SU-DHL-6 (cell line): ENCODE results near the gene ACAP3.

Source experiments
- EZH2phosphoT487 ChIP-seq: fragments of 200-600 bp; sonication (generic), shearing (Covaris generic); conservative IDR thresholded peaks from 2 replicates; pipeline ENCODE4 v1.6.1; 2018; ENCODE audit warnings: mild to moderate bottlenecking, antibody characterized with exemption, low read length, moderate library complexity, mixed read lengths
- TF ChIP-seq, protein P1 (sequence below): fragments of 200-600 bp; sonication (generic); IDR thresholded peaks from one replicate; pipeline ENCODE4 v1.5.1; 2017; ENCODE audit warnings: antibody characterized with exemption, mild to moderate bottlenecking, low read length, moderate library complexity; ENCODE audit not compliant: insufficient read depth, poor library complexity, severe bottlenecking

DNA sequence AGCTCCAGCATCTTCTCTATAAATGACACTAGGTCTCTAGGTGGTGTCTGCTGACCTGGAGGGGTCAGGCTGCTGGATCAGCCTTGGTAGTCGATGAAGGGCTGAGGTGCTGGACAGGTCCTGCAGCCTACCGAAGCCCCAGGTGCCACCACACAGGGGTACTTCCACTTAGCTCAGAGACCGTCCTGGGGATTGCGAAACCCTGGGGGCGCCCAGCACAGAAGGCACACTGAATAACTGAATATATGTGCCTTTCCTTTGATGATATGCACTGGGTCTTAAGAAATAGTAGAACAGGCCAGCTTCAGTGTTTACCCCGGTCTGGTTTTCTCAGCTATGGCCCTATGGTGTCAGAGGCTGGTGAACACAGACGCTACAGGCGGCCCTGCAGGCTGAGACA is 45.0 kb downstream of the ACAP3 start:
- TF ChIP-seq, protein P1, sequence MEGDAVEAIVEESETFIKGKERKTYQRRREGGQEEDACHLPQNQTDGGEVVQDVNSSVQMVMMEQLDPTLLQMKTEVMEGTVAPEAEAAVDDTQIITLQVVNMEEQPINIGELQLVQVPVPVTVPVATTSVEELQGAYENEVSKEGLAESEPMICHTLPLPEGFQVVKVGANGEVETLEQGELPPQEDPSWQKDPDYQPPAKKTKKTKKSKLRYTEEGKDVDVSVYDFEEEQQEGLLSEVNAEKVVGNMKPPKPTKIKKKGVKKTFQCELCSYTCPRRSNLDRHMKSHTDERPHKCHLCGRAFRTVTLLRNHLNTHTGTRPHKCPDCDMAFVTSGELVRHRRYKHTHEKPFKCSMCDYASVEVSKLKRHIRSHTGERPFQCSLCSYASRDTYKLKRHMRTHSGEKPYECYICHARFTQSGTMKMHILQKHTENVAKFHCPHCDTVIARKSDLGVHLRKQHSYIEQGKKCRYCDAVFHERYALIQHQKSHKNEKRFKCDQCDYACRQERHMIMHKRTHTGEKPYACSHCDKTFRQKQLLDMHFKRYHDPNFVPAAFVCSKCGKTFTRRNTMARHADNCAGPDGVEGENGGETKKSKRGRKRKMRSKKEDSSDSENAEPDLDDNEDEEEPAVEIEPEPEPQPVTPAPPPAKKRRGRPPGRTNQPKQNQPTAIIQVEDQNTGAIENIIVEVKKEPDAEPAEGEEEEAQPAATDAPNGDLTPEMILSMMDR: no peak
- no peak for TF ChIP-seq EZH2phosphoT487
